Measurements from ENCODE around the gene HBEGF. TPM values are rescaled to one million over a fixed set of nuclear protein-coding genes. Genes with fewer than 3 reads are reported as not detected.
A peak's percentile ranks its signal among the peaks of the same experiment; 100 is the strongest.

HBEGF gene
- total RNA-seq, 1 donor = 2.5 TPM

GRCh38 chr5:140336388-140336787, 10.0 kb downstream of the HBEGF start:
- H3K4me1 ChIP-seq (ENCODE audit: insufficient read depth, low read length) = peaks cover 22% of the 10 kb centered on the region
- H4K20me1 ChIP-seq (ENCODE audit: insufficient read depth, low read length) = no peaks in the 10 kb centered on the region
- DNase-seq (ENCODE audit: insufficient read length, low spot score, missing footprints) = no peak
- no peak overlapping the region for H2AFZ ChIP-seq (ENCODE audit: low read length)
- TF ChIP-seq CTCF (IDR thresholded peaks at IDR 0.05; ENCODE audit: extremely low read depth, low read depth, low read length) = no peak
- H3K4me3 ChIP-seq (ENCODE audit: insufficient read depth, low read length) = no peak overlapping the region
- peaks cover 29% of the 10 kb centered on the region for H3K79me2 ChIP-seq (ENCODE audit: insufficient read depth, low read length)
- no peak overlapping the region for H3K4me2 ChIP-seq (ENCODE audit: insufficient read depth, low read length)
- H3K27me3 ChIP-seq (ENCODE audit: insufficient read depth, low read length) = no peaks in the 10 kb centered on the region
- H3K36me3 ChIP-seq (ENCODE audit: insufficient read depth, low read length) = peaks cover 37% of the 10 kb centered on the region
- H3K9me3 ChIP-seq (ENCODE audit: low read depth, low read length) = no peaks in the 10 kb centered on the region
- no peak overlapping the region for H3K27ac ChIP-seq (ENCODE audit: low read depth, low read length)

- peaks cover 9% of the 10 kb centered on the region for H3K4me1 ChIP-seq (ENCODE audit: insufficient read depth, low read length)
- no peak overlapping the region for H2AFZ ChIP-seq (ENCODE audit: low read length)
- peaks cover 3% of the 10 kb centered on the region for H3K79me2 ChIP-seq (ENCODE audit: insufficient read depth, low read length)
- no peaks in the 10 kb centered on the region for H3K9me3 ChIP-seq (ENCODE audit: low read depth, low read length)
- peaks cover 21% of the 10 kb centered on the region for H3K36me3 ChIP-seq (ENCODE audit: insufficient read depth, low read length)
- no peak for DNase-seq (ENCODE audit: insufficient read length, low spot score, missing footprints)
- H3K27me3 ChIP-seq (ENCODE audit: insufficient read depth, low read length) = no peaks in the 10 kb centered on the region
- H3K4me3 ChIP-seq (ENCODE audit: insufficient read depth, low read length) = no peak overlapping the region
- H4K20me1 ChIP-seq (ENCODE audit: insufficient read depth, low read length) = no peaks in the 10 kb centered on the region
- no peak overlapping the region for H3K4me2 ChIP-seq (ENCODE audit: insufficient read depth, low read length)
- no peak overlapping the region for H3K27ac ChIP-seq (ENCODE audit: low read depth, low read length)
- TF ChIP-seq CTCF (IDR thresholded peaks at IDR 0.05; ENCODE audit: extremely low read depth, low read depth, low read length) = no peak
Measured at GRCh38 chr5:140331638-140332037, 14.8 kb downstream of the HBEGF start.

GRCh38 chr5:140329739-140330481, 16.5 kb downstream of the HBEGF start:
- DNase-seq (ENCODE audit: insufficient read length, low spot score, missing footprints) = no peak
- Histone ChIP-seq H3K4me2 (ENCODE audit: insufficient read depth, low read length) (no peak overlapping the region), H3K36me3 (ENCODE audit: insufficient read depth, low read length) (peaks cover 21% of the 10 kb centered on the region), H2AFZ (ENCODE audit: low read length) (peak overlapping the region; percentile 81), H3K27me3 (ENCODE audit: insufficient read depth, low read length) (no peaks in the 10 kb centered on the region), H3K9me3 (ENCODE audit: low read depth, low read length) (no peaks in the 10 kb centered on the region), H3K27ac (ENCODE audit: low read depth, low read length) (no peak overlapping the region), H3K4me1 (ENCODE audit: insufficient read depth, low read length) (peaks cover 14% of the 10 kb centered on the region), H3K4me3 (ENCODE audit: insufficient read depth, low read length) (no peak overlapping the region), H3K79me2 (ENCODE audit: insufficient read depth, low read length) (no peaks in the 10 kb centered on the region), H4K20me1 (ENCODE audit: insufficient read depth, low read length) (no peaks in the 10 kb centered on the region)
- TF ChIP-seq CTCF (IDR thresholded peaks at IDR 0.05; ENCODE audit: extremely low read depth, low read depth, low read length) = no peak

- Histone ChIP-seq H2AFZ (ENCODE audit: low read length) (no peak overlapping the region), H3K79me2 (ENCODE audit: insufficient read depth, low read length) (no peaks in the 10 kb centered on the region), H3K4me2 (ENCODE audit: insufficient read depth, low read length) (no peak overlapping the region), H3K9me3 (ENCODE audit: low read depth, low read length) (no peaks in the 10 kb centered on the region), H3K4me1 (ENCODE audit: insufficient read depth, low read length) (peaks cover 31% of the 10 kb centered on the region), H4K20me1 (ENCODE audit: insufficient read depth, low read length) (no peaks in the 10 kb centered on the region), H3K27ac (ENCODE audit: low read depth, low read length) (no peak overlapping the region), H3K27me3 (ENCODE audit: insufficient read depth, low read length) (no peaks in the 10 kb centered on the region), H3K4me3 (ENCODE audit: insufficient read depth, low read length) (no peak overlapping the region), H3K36me3 (ENCODE audit: insufficient read depth, low read length) (peaks cover 12% of the 10 kb centered on the region)
- TF ChIP-seq CTCF (IDR thresholded peaks at IDR 0.05; ENCODE audit: extremely low read depth, low read depth, low read length) = no peak
- DNase-seq (ENCODE audit: insufficient read length, low spot score, missing footprints) = peak; percentile 56
Measured at GRCh38 chr5:140328036-140328764, 18.2 kb downstream of the HBEGF start.

All from osteoblast (primary cell).